ENCODE results near the gene COL5A1. TPM values are rescaled to one million over a fixed set of nuclear protein-coding genes. Genes with fewer than 3 reads are reported as not detected.
A peak's percentile ranks its signal among the peaks of the same experiment; 100 is the strongest.

Gene COL5A1
- total and polyA plus RNA-seq, 2 experiments from 2014 or later, result 2.5 to 13.1 TPM

DNA sequence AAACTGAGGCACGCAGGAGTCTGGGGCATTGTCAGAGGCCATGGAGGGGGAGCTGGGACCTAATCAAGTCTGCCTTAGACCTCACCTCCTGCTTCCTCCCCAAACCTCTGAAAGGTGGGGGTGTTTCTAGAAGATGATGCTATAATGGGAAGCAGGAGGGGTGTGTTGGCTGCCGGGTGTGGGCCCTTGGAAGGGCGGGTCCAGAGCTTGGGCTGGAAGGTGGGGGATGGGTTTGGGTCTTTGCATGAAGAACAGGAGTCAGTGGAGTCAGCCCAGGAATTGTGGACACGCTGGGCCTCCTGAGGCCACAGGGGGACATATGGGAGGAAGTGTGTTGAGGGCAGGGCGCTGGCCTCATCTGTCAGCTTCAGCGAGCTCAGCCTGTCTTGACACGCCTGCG lies 138.0 kb downstream of the COL5A1 start (continued):
- TF ChIP-seq, protein P1, sequence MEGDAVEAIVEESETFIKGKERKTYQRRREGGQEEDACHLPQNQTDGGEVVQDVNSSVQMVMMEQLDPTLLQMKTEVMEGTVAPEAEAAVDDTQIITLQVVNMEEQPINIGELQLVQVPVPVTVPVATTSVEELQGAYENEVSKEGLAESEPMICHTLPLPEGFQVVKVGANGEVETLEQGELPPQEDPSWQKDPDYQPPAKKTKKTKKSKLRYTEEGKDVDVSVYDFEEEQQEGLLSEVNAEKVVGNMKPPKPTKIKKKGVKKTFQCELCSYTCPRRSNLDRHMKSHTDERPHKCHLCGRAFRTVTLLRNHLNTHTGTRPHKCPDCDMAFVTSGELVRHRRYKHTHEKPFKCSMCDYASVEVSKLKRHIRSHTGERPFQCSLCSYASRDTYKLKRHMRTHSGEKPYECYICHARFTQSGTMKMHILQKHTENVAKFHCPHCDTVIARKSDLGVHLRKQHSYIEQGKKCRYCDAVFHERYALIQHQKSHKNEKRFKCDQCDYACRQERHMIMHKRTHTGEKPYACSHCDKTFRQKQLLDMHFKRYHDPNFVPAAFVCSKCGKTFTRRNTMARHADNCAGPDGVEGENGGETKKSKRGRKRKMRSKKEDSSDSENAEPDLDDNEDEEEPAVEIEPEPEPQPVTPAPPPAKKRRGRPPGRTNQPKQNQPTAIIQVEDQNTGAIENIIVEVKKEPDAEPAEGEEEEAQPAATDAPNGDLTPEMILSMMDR (conservative IDR thresholded peaks at IDR 0.05; ENCODE audit: low read depth in 2 of 2), result no peak
- TF ChIP-seq, protein P2, sequence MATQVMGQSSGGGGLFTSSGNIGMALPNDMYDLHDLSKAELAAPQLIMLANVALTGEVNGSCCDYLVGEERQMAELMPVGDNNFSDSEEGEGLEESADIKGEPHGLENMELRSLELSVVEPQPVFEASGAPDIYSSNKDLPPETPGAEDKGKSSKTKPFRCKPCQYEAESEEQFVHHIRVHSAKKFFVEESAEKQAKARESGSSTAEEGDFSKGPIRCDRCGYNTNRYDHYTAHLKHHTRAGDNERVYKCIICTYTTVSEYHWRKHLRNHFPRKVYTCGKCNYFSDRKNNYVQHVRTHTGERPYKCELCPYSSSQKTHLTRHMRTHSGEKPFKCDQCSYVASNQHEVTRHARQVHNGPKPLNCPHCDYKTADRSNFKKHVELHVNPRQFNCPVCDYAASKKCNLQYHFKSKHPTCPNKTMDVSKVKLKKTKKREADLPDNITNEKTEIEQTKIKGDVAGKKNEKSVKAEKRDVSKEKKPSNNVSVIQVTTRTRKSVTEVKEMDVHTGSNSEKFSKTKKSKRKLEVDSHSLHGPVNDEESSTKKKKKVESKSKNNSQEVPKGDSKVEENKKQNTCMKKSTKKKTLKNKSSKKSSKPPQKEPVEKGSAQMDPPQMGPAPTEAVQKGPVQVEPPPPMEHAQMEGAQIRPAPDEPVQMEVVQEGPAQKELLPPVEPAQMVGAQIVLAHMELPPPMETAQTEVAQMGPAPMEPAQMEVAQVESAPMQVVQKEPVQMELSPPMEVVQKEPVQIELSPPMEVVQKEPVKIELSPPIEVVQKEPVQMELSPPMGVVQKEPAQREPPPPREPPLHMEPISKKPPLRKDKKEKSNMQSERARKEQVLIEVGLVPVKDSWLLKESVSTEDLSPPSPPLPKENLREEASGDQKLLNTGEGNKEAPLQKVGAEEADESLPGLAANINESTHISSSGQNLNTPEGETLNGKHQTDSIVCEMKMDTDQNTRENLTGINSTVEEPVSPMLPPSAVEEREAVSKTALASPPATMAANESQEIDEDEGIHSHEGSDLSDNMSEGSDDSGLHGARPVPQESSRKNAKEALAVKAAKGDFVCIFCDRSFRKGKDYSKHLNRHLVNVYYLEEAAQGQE (IDR thresholded peaks at IDR 0.05; ENCODE audit: unreplicated experiment), result no peak
- no peak for TF ChIP-seq ZNF331 (CRISPR knock-in tag; IDR thresholded peaks at IDR 0.05; ENCODE audit: low read depth)
- no peak for TF ChIP-seq ZNF114 (CRISPR knock-in tag; IDR thresholded peaks at IDR 0.05)
- no peak for TF ChIP-seq STAT1 (IDR thresholded peaks at IDR 0.05; ENCODE audit: unreplicated experiment)
- TF ChIP-seq EZH2phosphoT487 (IDR thresholded peaks at IDR 0.05; ENCODE audit: unreplicated experiment), result no peak
- no peak for TF ChIP-seq JUNB (IDR thresholded peaks at IDR 0.05; ENCODE audit: unreplicated experiment)
- no peak for TF ChIP-seq EZH2 (IDR thresholded peaks at IDR 0.05; ENCODE audit: low read depth, unreplicated experiment)

DNA sequence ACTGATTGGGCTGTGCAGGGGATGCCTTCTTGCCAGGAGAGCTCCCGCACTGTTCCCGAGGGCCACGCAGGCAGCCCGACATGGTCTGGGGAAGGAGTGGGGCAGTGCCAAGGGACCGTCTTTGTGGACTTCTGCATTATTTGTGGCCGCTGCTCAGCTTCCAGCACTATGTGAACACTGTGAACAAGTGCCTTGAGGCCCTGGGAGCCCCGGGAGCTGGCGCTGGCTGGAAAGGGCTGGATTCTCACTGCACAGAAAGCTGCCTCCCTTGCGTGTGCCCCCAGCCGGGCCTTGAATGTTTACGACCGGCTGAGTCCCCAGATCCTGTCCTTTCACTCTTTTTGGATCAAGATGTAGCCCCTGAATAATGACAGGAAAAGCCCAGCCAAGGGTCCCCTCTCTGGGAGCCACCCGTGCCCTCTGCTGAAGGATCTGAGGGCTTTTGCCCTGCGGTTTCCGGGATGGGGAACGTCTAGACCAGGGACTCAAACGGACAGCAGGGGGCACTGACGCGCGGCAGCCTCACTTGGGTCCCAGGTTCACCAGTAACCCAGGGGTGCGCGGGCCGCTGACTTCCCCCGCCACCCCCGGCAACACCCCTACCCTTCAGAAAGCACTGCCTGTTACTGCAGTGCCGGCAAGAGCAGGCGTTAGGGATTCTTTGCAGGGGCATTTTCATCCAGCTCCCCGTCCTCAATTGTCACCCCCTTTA lies 140.1 kb downstream of the COL5A1 start:
- H3K4me1 ChIP-seq (ENCODE audit: insufficient read depth), result no peaks in the 10 kb centered on the region; the same call in 1 of the 2 replicates
- no peak overlapping the region for H3K27ac Mint-ChIP-seq
- H2AFZ ChIP-seq, result no peak overlapping the region
- TF ChIP-seq, protein P1 (conservative IDR thresholded peaks at IDR 0.05; ENCODE audit: low read depth in 2 of 2), result peak; percentile 58 to 70
- TF ChIP-seq ZNF331 (CRISPR knock-in tag; IDR thresholded peaks at IDR 0.05; ENCODE audit: low read depth), result no peak
- no peak for TF ChIP-seq EZH2 (IDR thresholded peaks at IDR 0.05; ENCODE audit: low read depth, unreplicated experiment)
- no peaks in the 10 kb centered on the region for H3K27me3 ChIP-seq (ENCODE audit: insufficient read depth)
- no peak overlapping the region for H3K4me3 ChIP-seq
- peaks cover 18% of the 10 kb centered on the region for H3K4me1 Mint-ChIP-seq
- no peaks in the 10 kb centered on the region for H3K36me3 Mint-ChIP-seq (ENCODE audit: low read depth)
- H3K27ac ChIP-seq (ENCODE audit: low read depth), result no peak overlapping the region
- H3K9me3 Mint-ChIP-seq, result no peaks in the 10 kb centered on the region
- no peak overlapping the region for H3K4me2 ChIP-seq
- peak; percentile 71 for DNase-seq (ENCODE audit: low spot score)
- ATAC-seq, result peak; percentile 45
- H3K36me3 ChIP-seq (ENCODE audit: insufficient read depth), result no peaks in the 10 kb centered on the region
- H3K9me2 ChIP-seq (ENCODE audit: insufficient read depth), result no peaks in the 10 kb centered on the region
- no peaks in the 10 kb centered on the region for H4K20me1 ChIP-seq (replicated peaks; ENCODE audit: insufficient read depth)
- no peaks in the 10 kb centered on the region for H3F3A ChIP-seq (replicated peaks; ENCODE audit: low read depth)
- no peak overlapping the region for H3K4me3 Mint-ChIP-seq
- H3K79me2 ChIP-seq (replicated peaks; ENCODE audit: insufficient read depth), result no peaks in the 10 kb centered on the region
- H3K27me3 Mint-ChIP-seq (ENCODE audit: insufficient read depth, low read depth, poor library complexity), result no peaks in the 10 kb centered on the region

All from GM23338 (cell line).